Thyroid gland (tissue), 4 donors: ENCODE results near the gene KRTAP9-7. TPM values are rescaled to one million over a fixed set of nuclear protein-coding genes. Genes with fewer than 3 reads are reported as not detected.
"Not testable (repeated sequence)": the region's sequence is repeated elsewhere in the genome, so short reads cannot be mapped to it uniquely, and the experiment has no call there.

Experiments used
- DNase-seq, 2 donors: peaks; one replicate each; pipeline ENCODE4 v3.0.0-alpha.2; 2019
- H3K27ac ChIP-seq, 3 donors: fragments of 200-600 bp; sonication (generic); 1 replicate in 2 of 3; 2 replicates in 1 of 3; pipeline ENCODE4 v1.5.1; 2016 to 2019; ENCODE audit warnings: mild to moderate bottlenecking in 1 of 3, moderate library complexity in 1 of 3
- H3K27me3 ChIP-seq: fragments of 200-600 bp; sonication (generic); one replicate; pipeline ENCODE4 v1.5.1; 2019
- H3K36me3 ChIP-seq, 2 donors: fragments of 200-600 bp; sonication (generic); one replicate each; pipeline ENCODE4 v1.5.1; 2016 to 2019
- H3K4me1 ChIP-seq, 2 donors: fragments of 200-600 bp; sonication (generic); one replicate each; pipeline ENCODE4 v1.5.1; 2017 to 2019
- H3K4me3 ChIP-seq, 3 donors: fragments of 200-600 bp; sonication (generic); replicated peaks in 1 of 3; 1 replicate in 2 of 3; 2 replicates in 1 of 3; pipeline ENCODE4 v1.5.1; 2016; ENCODE audit warnings: mild to moderate bottlenecking in 1 of 3
- H3K9me3 ChIP-seq: fragments of 200-600 bp; sonication (generic); one replicate; pipeline ENCODE4 v1.5.1; 2017
- POLR2A ChIP-seq, 2 donors: fragments of 450-650 bp; IDR thresholded peaks; one replicate each; pipeline ENCODE4 v1.6.1; 2017; ENCODE audit warnings: antibody characterized with exemption in 2 of 2, mild to moderate bottlenecking in 2 of 2, moderate library complexity in 1 of 2
- WGBS, 2 donors: methylation state at CpG; one replicate each; pipeline ENCODE4 v1.1.5; 2017; 5-methylcytosine and 5-hydroxymethylcytosine counted together
- intact Hi-C: fragments of 100-400 bp; cut with DNase I; formaldehyde crosslinking; loops from one replicate; pipeline ENCODE4 v1.15.1; 2023
- total RNA-seq, 4 donors: library from RNA; depleted of rRNA; stranded (reverse); fragments of >200 nt; gene quantifications; one replicate each; pipeline ENCODE4 v1.2.3, GENCODE V29; 2016
- TF ChIP-seq, protein P1 (sequence below), 6 experiments: fragments of 200-600 bp in 3 of 6; fragments of 450-650 bp in 3 of 6; sonication (generic) in 3 of 6; IDR thresholded peaks; one replicate each; pipeline ENCODE4 v1.5.1; 2016 to 2019; ENCODE audit warnings: antibody characterized with exemption in 6 of 6, mild to moderate bottlenecking in 2 of 6, inconsistent platforms in 1 of 6, moderate library complexity in 1 of 6

The KRTAP9-7 gene
- total RNA-seq, 4 donors from 2014 or later = not detected

DNA sequence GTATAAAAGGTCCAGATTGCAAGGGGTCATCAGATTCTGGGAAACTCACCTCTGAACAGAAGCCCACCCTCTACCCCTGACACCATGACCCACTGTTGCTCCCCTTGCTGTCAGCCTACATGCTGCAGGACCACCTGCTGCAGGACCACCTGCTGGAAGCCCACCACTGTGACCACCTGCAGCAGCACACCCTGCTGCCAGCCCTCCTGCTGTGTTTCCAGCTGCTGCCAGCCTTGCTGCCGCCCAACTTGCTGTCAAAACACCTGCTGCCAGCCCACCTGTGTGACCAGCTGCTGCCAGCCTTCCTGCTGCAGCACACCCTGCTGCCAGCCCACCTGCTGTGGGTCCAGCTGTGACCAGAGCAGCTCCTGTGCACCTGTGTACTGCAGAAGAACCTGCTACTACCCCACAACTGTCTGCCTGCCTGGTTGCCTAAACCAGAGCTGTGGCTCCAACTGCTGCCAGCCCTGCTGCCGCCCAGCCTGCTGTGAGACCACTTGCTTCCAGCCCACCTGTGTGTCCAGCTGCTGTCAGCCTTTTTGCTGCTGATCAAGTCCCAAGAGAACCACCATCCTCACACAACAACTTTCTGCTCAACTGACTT is 25.8 kb upstream of the KRTAP9-7 start, which contains the start of gene KRTAP9-4:
TSS of gene KRTAP9-4 (plus strand) at position 51 of the 604 bp plus-strand sequence. CDS start at position 85, 34 bp downstream.
- intact Hi-C loops, DNase-seq: not testable (repeated sequence)
- WGBS, 2 donors = 75 to 77% methylated on average over 1 of the region's 2 CpGs

DNA sequence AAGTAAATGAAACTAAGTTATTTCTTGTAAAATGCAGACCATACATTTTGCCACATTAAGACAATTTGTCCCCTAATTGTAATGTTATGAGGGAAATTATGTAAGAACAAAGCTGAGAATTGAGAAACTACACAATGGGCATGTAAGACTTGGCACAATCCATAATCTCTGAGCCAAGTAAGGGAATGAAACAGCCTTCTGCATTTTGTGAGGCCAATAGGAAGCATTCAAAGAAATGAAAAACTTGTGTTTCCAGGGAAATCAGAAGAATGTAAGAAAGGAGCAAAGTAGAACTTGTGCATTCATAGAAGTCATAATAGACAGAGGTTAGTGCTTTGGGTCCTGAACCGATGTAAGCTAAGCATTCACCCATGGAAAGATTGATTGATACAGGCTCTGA is 24.2 kb upstream of the KRTAP9-7 start:
- DNase-seq = no peak
- WGBS, 2 donors = 91 to 97% methylated on average over 1 of the region's 1 CpG
- intact Hi-C loops = no loop called here
- no peaks in the 10 kb centered on the region for H3K4me1 ChIP-seq
- H3K36me3 ChIP-seq = no peaks in the 10 kb centered on the region
- no peak overlapping the region for H3K27ac ChIP-seq
- H3K4me3 ChIP-seq = no peak overlapping the region
- TF ChIP-seq, protein P1, sequence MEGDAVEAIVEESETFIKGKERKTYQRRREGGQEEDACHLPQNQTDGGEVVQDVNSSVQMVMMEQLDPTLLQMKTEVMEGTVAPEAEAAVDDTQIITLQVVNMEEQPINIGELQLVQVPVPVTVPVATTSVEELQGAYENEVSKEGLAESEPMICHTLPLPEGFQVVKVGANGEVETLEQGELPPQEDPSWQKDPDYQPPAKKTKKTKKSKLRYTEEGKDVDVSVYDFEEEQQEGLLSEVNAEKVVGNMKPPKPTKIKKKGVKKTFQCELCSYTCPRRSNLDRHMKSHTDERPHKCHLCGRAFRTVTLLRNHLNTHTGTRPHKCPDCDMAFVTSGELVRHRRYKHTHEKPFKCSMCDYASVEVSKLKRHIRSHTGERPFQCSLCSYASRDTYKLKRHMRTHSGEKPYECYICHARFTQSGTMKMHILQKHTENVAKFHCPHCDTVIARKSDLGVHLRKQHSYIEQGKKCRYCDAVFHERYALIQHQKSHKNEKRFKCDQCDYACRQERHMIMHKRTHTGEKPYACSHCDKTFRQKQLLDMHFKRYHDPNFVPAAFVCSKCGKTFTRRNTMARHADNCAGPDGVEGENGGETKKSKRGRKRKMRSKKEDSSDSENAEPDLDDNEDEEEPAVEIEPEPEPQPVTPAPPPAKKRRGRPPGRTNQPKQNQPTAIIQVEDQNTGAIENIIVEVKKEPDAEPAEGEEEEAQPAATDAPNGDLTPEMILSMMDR (IDR thresholded peaks at IDR 0.05) = no peak
- no peak for TF ChIP-seq POLR2A (IDR thresholded peaks at IDR 0.05)
- no peaks in the 10 kb centered on the region for H3K9me3 ChIP-seq
- no peaks in the 10 kb centered on the region for H3K27me3 ChIP-seq

More for the DNA sequence above, 25.8 kb upstream of the KRTAP9-7 start, which contains the start of gene KRTAP9-4:
- not testable (repeated sequence) for H3K9me3 ChIP-seq, H3K27me3 ChIP-seq, H3K4me3 ChIP-seq, H3K27ac ChIP-seq, H3K36me3 ChIP-seq, H3K4me1 ChIP-seq

DNA sequence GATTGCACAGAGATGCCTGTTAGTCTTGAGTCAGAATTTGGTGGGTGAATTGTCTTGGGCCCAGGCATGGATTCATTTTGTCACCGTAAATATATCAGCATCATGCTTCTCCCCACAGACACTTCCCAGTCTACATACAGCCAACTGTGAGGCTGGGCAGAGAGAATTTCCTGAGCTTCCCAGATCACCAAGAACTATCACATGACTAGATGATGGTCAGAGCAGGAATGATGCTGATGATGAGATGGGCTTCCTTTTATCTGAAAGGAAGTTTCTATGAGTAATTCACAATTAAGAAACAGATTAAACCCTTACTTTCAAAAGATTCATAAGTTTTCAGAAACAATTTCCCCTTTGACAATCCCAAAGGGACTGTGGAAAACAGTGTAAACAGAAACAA is 20.6 kb upstream of the KRTAP9-7 start:
- H3K27me3 ChIP-seq = no peaks in the 10 kb centered on the region
- no peak overlapping the region for H3K27ac ChIP-seq
- no peaks in the 10 kb centered on the region for H3K36me3 ChIP-seq
- H3K4me1 ChIP-seq = no peaks in the 10 kb centered on the region
- no peak overlapping the region for H3K4me3 ChIP-seq
- intact Hi-C loops = no loop called here
- DNase-seq = no peak
- TF ChIP-seq, protein P1 (IDR thresholded peaks at IDR 0.05) = no peak
- no peak for TF ChIP-seq POLR2A (IDR thresholded peaks at IDR 0.05)
- WGBS, 2 donors = 0% methylated on average over 1 of the region's 1 CpG
- no peaks in the 10 kb centered on the region for H3K9me3 ChIP-seq

DNA sequence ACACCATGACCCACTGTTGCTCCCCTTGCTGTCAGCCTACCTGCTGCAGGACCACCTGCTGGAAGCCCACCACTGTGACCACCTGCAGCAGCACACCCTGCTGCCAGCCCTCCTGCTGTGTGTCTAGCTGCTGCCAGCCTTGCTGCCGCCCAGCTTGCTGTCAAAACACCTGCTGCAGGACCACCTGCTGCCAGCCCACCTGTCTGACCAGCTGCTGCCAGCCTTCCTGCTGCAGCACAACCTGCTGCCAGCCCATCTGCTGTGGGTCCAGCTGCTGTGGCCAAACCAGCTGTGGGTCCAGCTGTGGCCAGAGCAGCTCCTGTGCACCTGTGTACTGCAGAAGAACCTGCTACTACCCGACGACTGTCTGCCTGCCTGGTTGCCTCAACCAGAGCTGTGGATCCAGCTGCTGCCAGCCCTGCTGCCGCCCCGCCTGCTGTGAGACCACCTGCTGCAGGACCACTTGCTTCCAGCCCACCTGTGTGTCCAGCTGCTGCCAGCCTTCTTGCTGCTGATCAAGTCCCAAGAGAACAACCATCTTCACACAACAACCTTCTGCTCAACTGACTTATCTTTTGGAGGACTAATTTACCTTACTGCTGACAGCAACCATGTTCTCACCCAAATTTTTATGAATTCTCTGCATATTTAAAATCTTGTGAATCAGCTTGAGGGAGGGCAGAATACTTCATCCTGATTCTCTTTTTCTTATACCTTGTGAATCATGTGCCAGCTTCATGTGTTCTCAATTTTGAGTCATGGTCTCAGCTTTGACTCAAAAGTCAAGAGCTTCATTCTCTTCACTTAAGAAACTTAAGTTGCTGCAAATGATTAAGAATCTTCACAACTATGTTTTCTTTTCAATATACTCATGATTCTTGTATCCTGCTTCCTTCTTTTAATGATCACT is 19.9 kb upstream of the KRTAP9-7 start, which contains the start of gene KRTAP9-9:
TSS of gene KRTAP9-9 (plus strand) at position 4 of the 910 bp plus-strand sequence.
- 79 to 80% methylated on average over 2 to 4 of the region's 5 CpGs for WGBS, 2 donors
- H3K9me3 ChIP-seq, H3K27ac ChIP-seq, DNase-seq, intact Hi-C loops, H3K4me3 ChIP-seq, H3K27me3 ChIP-seq, H3K4me1 ChIP-seq, H3K36me3 ChIP-seq: not testable (repeated sequence)

DNA sequence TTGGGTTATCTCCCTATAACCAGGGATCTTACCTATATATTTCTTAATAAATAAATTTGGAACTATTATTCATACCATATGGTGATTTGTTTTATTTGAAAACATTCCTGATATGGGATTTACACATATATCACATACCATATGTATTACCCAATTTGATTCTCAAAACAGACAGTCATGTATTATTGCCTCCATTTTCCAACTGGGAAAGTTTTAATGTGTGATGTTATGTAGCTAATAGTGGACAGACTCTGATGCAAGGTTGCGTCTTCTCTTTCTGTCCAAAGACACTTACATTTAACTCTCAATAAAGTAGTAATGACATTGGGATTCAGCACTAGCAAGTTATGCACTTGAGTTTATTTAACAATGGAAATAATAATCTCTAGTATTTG is 19.2 kb upstream of the KRTAP9-7 start:
- H3K27ac ChIP-seq = no peak overlapping the region
- H3K36me3 ChIP-seq = no peaks in the 10 kb centered on the region
- intact Hi-C loops = no loop called here
- no peaks in the 10 kb centered on the region for H3K4me1 ChIP-seq
- H3K27me3 ChIP-seq = no peaks in the 10 kb centered on the region
- TF ChIP-seq POLR2A (IDR thresholded peaks at IDR 0.05) = no peak
- TF ChIP-seq, protein P1 (IDR thresholded peaks at IDR 0.05) = no peak
- 91 to 95% methylated on average over 1 of the region's 1 CpG for WGBS, 2 donors
- H3K9me3 ChIP-seq = no peaks in the 10 kb centered on the region
- no peak overlapping the region for H3K4me3 ChIP-seq
- DNase-seq = no peak

DNA sequence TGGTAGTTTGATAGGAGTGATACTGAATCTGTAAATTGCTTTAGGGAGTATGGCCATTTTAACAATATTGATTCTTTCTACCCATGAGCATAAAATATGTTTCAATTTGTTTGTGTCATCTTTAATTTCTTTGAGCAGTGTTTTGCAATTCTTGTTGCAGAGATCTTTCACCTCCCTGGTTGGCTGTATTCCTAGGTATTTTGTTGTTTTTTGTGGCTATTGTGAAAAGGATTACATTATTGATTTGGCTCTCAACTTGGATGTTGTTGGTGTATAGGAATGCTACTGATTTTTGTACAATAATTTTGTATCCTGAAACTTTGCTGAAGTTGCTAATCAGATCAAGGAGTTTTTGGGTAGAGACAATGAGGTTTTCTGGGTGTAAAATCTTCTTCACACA is 17.1 kb upstream of the KRTAP9-7 start:
- intact Hi-C loops = no loop called here
- TF ChIP-seq POLR2A (IDR thresholded peaks at IDR 0.05) = no peak
- TF ChIP-seq, protein P1 (IDR thresholded peaks at IDR 0.05) = no peak
- DNase-seq = no peak
- no peak overlapping the region for H3K27ac ChIP-seq
- H3K9me3 ChIP-seq = no peaks in the 10 kb centered on the region
- H3K4me1 ChIP-seq = no peaks in the 10 kb centered on the region
- H3K36me3 ChIP-seq = no peaks in the 10 kb centered on the region
- H3K27me3 ChIP-seq = no peaks in the 10 kb centered on the region
- no peak overlapping the region for H3K4me3 ChIP-seq
